CD8-positive, alpha-beta memory T cell (primary cell): ENCODE data around the gene CEP57. TPM values are rescaled to one million over a fixed set of nuclear protein-coding genes. Genes with fewer than 3 reads are reported as not detected.

Experiments
- CTCF ChIA-PET: fragments of 350-600 bp; sonication (Branson Sonifier 250); formaldehyde crosslinking; loops from one replicate; lab custom pipeline; 2021; ENCODE audit warnings: antibody characterized with exemption; lab: Charles Lee
- POLR2A ChIA-PET: fragments of 350-600 bp; sonication (Branson Sonifier 250); formaldehyde crosslinking; loops from one replicate; lab custom pipeline; 2021; ENCODE audit warnings: antibody characterized with exemption; lab: Charles Lee
- DNase-seq, 5 donors: peaks; one replicate each; pipeline versions ENCODE4 v3.0.0 to v3.0.0-alpha.2; 2020 to 2022; ENCODE audit warnings: mixed read lengths in 1 of 5
- H3K27ac ChIP-seq: one replicate; pipeline ENCODE4 v1.7.0; 2013; ENCODE audit warnings: low read depth, mild to moderate bottlenecking, low read length, moderate library complexity
- H3K27me3 ChIP-seq: 2 replicates; pipeline ENCODE4 v1.7.0; 2013; ENCODE audit warnings: low read length, mild to moderate bottlenecking; ENCODE audit not compliant: insufficient read depth, poor library complexity, severe bottlenecking
- H3K36me3 ChIP-seq: 2 replicates; pipeline ENCODE4 v1.7.0; 2013; ENCODE audit warnings: mild to moderate bottlenecking, low read length, moderate library complexity; ENCODE audit not compliant: insufficient read depth
- H3K4me1 ChIP-seq: 2 replicates; pipeline ENCODE4 v1.7.0; 2013; ENCODE audit warnings: mild to moderate bottlenecking, low read length, moderate library complexity; ENCODE audit not compliant: insufficient read depth
- H3K4me3 ChIP-seq: 2 replicates; pipeline ENCODE4 v1.7.0; 2013; ENCODE audit warnings: mild to moderate bottlenecking, low read length
- H3K9me3 ChIP-seq: 2 replicates; pipeline ENCODE4 v1.7.0; 2013; ENCODE audit warnings: mild to moderate bottlenecking, low read length
- H3K27ac Mint-ChIP-seq, 8 donors: one replicate each; pipeline ENCODE4 v1.8.0; 2020 to 2021; ENCODE audit warnings: mixed read lengths in 8 of 8, mild to moderate bottlenecking in 6 of 8, inconsistent platforms in 3 of 8, moderate library complexity in 3 of 8
- H3K27me3 Mint-ChIP-seq, 2 donors: one replicate each; pipeline ENCODE4 v1.8.0; 2020 to 2021; ENCODE audit warnings: mixed read lengths in 2 of 2, mild to moderate bottlenecking in 1 of 2, moderate library complexity in 1 of 2
- H3K36me3 Mint-ChIP-seq, 3 donors: one replicate each; pipeline ENCODE4 v1.8.0; 2020 to 2021; ENCODE audit warnings: mixed read lengths in 3 of 3, inconsistent platforms in 1 of 3, mild to moderate bottlenecking in 1 of 3
- H3K4me1 Mint-ChIP-seq, 3 donors: one replicate each; pipeline ENCODE4 v1.8.0; 2020 to 2021; ENCODE audit warnings: mixed read lengths in 3 of 3, inconsistent platforms in 1 of 3, mild to moderate bottlenecking in 1 of 3
- H3K4me3 Mint-ChIP-seq, 7 donors: one replicate each; pipeline ENCODE4 v1.8.0; 2020 to 2021; ENCODE audit warnings: mixed read lengths in 7 of 7, mild to moderate bottlenecking in 6 of 7, moderate library complexity in 4 of 7, inconsistent platforms in 2 of 7
- H3K9me3 Mint-ChIP-seq, 5 donors: one replicate each; pipeline ENCODE4 v1.8.0; 2020 to 2022; ENCODE audit warnings: mixed read lengths in 5 of 5, mild to moderate bottlenecking in 3 of 5, moderate library complexity in 2 of 5, inconsistent platforms in 1 of 5
- polyA plus RNA-seq: library from polyadenylated mRNA; unstranded; fragments of 300-500 nt; fragmentation: Illumina TruSeq; gene quantifications from one replicate; pipeline ENCODE4 v1.2.3, GENCODE V29; 2021
- total RNA-seq, 2 experiments: library from RNA; stranded (reverse); gene quantifications; one replicate each; pipeline ENCODE4 v1.2.3, GENCODE V29; 2021

CEP57 gene
- total and polyA plus RNA-seq, 3 experiments from 2014 or later: 46.1 to 64.4 (median 63.7) TPM

- no peaks in the 10 kb centered on the region for H3K9me3 Mint-ChIP-seq
- peaks cover 0 to 27% (median 3%) of the 10 kb centered on the region in 3 donors for H3K36me3 Mint-ChIP-seq
- no peaks in the 10 kb centered on the region for H3K4me1 Mint-ChIP-seq
- H3K27ac ChIP-seq: no peak overlapping the region
- no peak for DNase-seq
- H3K36me3 ChIP-seq: peaks cover 11% of the 10 kb centered on the region
- ChIA-PET CTCF (interaction anchor here (1.5 to 2.0 kb wide), 2 partner anchors 9 to 613 kb away, joined by 5 to 9 read pairs; no protein-coding TSS in a partner anchor), POLR2A (no interaction called here)
- no peak overlapping the region for H3K4me3 Mint-ChIP-seq
- H3K27me3 ChIP-seq: no peaks in the 10 kb centered on the region
- peak overlapping the region in 3 of 8 donors; percentile 22 to 47 (median 31) for H3K27ac Mint-ChIP-seq
- H3K4me3 ChIP-seq: no peak overlapping the region
- no peaks in the 10 kb centered on the region for H3K27me3 Mint-ChIP-seq
- no peaks in the 10 kb centered on the region for H3K9me3 ChIP-seq
- H3K4me1 ChIP-seq: peaks cover 4% of the 10 kb centered on the region
Measured at GRCh38 chr11:95767498-95767897, 22.8 kb upstream of the CEP57 start.

GRCh38 chr11:95768521-95768920 lies 21.8 kb upstream of the CEP57 start:
- Histone ChIP-seq H3K4me3 (no peak overlapping the region), H3K27ac (no peak overlapping the region), H3K4me1 (peaks cover 4% of the 10 kb centered on the region), H3K36me3 (peaks cover 11% of the 10 kb centered on the region), H3K9me3 (no peaks in the 10 kb centered on the region), H3K27me3 (no peaks in the 10 kb centered on the region)
- Mint-ChIP-seq H3K4me3 (no peak overlapping the region), H3K9me3 (no peaks in the 10 kb centered on the region), H3K27me3 (no peaks in the 10 kb centered on the region), H3K27ac (peak overlapping the region in 2 of 8 donors; percentile 7 to 20), H3K4me1 (no peaks in the 10 kb centered on the region), H3K36me3 (peaks cover 0 to 34% (median 3%) of the 10 kb centered on the region in 3 donors)
- ChIA-PET POLR2A (no interaction called here), CTCF (interaction anchor here (0.8 to 2.0 kb wide), 4 partner anchors 10 to 1249 kb away, joined by 3 to 9 read pairs (median 4); no protein-coding TSS in a partner anchor)
- no peak for DNase-seq

GRCh38 chr11:95776859-95777258 lies 13.4 kb upstream of the CEP57 start:
- no peaks in the 10 kb centered on the region for H3K4me1 ChIP-seq
- CTCF ChIA-PET: no interaction called here
- H3K27me3 ChIP-seq: no peaks in the 10 kb centered on the region
- Mint-ChIP-seq H3K36me3 (peaks cover 0 to 88% (median 15%) of the 10 kb centered on the region in 3 donors), H3K27ac (peak overlapping the region in 3 of 8 donors; percentile 23 to 39 (median 38)), H3K4me3 (no peak overlapping the region), H3K9me3 (no peaks in the 10 kb centered on the region), H3K27me3 (no peaks in the 10 kb centered on the region), H3K4me1 (peaks cover 7 to 29% (median 27%) of the 10 kb centered on the region in 3 donors)
- peaks cover 41% of the 10 kb centered on the region for H3K36me3 ChIP-seq
- POLR2A ChIA-PET: no interaction called here
- H3K9me3 ChIP-seq: no peaks in the 10 kb centered on the region
- no peak overlapping the region for H3K27ac ChIP-seq
- DNase-seq: no peak
- H3K4me3 ChIP-seq: no peak overlapping the region

DNA sequence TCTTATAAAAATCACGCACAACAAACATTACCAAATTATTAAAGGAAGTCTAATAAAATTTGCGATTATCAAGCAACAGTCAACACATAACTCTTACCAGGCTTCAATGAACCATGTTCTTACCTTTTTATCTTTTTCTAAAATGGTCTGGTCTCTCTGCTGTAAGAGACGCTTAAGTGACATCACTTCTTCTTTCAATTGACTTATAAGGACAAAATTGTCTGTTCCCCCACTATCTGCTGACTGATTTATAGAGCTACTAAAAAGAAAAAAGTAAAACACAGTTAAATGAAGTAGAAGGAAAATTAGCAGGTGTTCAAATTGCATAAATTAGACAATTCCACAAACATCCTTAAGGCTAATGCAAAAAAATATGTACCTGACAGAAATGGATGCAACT lies 11.6 kb upstream of the CEP57 start:
- H3K4me3 ChIP-seq: no peak overlapping the region
- no peaks in the 10 kb centered on the region for H3K9me3 ChIP-seq
- Mint-ChIP-seq H3K4me1 (peaks cover 18 to 45% (median 45%) of the 10 kb centered on the region in 3 donors), H3K27me3 (no peaks in the 10 kb centered on the region), H3K4me3 (no peak overlapping the region), H3K36me3 (peaks cover 2 to 90% (median 18%) of the 10 kb centered on the region in 3 donors), H3K9me3 (no peaks in the 10 kb centered on the region), H3K27ac (no peak overlapping the region)
- no peaks in the 10 kb centered on the region for H3K4me1 ChIP-seq
- H3K36me3 ChIP-seq: peaks cover 56% of the 10 kb centered on the region
- no peak overlapping the region for H3K27ac ChIP-seq
- DNase-seq: no peak
- no peaks in the 10 kb centered on the region for H3K27me3 ChIP-seq
- POLR2A ChIA-PET: no interaction called here
- CTCF ChIA-PET: no interaction called here

- no peak for DNase-seq
- Histone ChIP-seq H3K4me1 (no peaks in the 10 kb centered on the region), H3K27ac (no peak overlapping the region), H3K36me3 (peaks cover 64% of the 10 kb centered on the region), H3K27me3 (no peaks in the 10 kb centered on the region), H3K4me3 (no peak overlapping the region), H3K9me3 (no peaks in the 10 kb centered on the region)
- POLR2A ChIA-PET: interaction anchor here (0.9 to 1.3 kb wide), 2 partner anchors 8 to 9 kb away, joined by 3 to 4 read pairs; partner anchors contain the start of gene FAM76B
- Mint-ChIP-seq H3K4me1 (peaks cover 25 to 60% (median 59%) of the 10 kb centered on the region in 3 donors), H3K4me3 (no peak overlapping the region), H3K27ac (peak overlapping the region in 1 of 8 donors; percentile 38), H3K36me3 (peaks cover 6 to 88% (median 22%) of the 10 kb centered on the region in 3 donors), H3K9me3 (no peaks in the 10 kb centered on the region), H3K27me3 (no peaks in the 10 kb centered on the region)
- CTCF ChIA-PET: no interaction called here
Measured at GRCh38 chr11:95780544-95780943, 9.8 kb upstream of the CEP57 start.

- H3K9me3 Mint-ChIP-seq: no peaks in the 10 kb centered on the region
- H3K27me3 ChIP-seq: no peaks in the 10 kb centered on the region
- peaks cover 1 to 64% (median 13%) of the 10 kb centered on the region in 3 donors for H3K36me3 Mint-ChIP-seq
- H3K27ac ChIP-seq: peak overlapping the region; percentile 100
- peak overlapping the region; percentile 91 to 100 (median 100) for H3K27ac Mint-ChIP-seq
- H3K4me1 Mint-ChIP-seq: peaks cover 44 to 72% (median 69%) of the 10 kb centered on the region in 3 donors
- H3K4me3 Mint-ChIP-seq: peak overlapping the region; percentile 98 to 100 (median 99)
- H3K4me3 ChIP-seq: peak overlapping the region; percentile 97
- DNase-seq: peak in 2 of 5 donors; percentile 7 to 15
- no peaks in the 10 kb centered on the region for H3K9me3 ChIP-seq
- ChIA-PET POLR2A (interaction anchor here (0.8 to 3.6 kb wide), 10 partner anchors 8 to 864 kb away, joined by 3 to 50 read pairs (median 12); partner anchors contain the start of genes CCDC82, CWC15, ENDOD1 and JRKL), CTCF (interaction anchor here (0.9 to 7.0 kb wide), 8 partner anchors 11 to 721 kb away, joined by 3 to 33 read pairs (median 4); partner anchors contain the start of genes MAML2 and SRSF8)
- H3K27me3 Mint-ChIP-seq: peaks cover 0 to 7% of the 10 kb centered on the region in 2 donors
- peaks cover 33% of the 10 kb centered on the region for H3K4me1 ChIP-seq
- H3K36me3 ChIP-seq: peaks cover 21% of the 10 kb centered on the region
Measured at GRCh38 chr11:95788921-95789505, 1.3 kb upstream of the CEP57 start.

DNA sequence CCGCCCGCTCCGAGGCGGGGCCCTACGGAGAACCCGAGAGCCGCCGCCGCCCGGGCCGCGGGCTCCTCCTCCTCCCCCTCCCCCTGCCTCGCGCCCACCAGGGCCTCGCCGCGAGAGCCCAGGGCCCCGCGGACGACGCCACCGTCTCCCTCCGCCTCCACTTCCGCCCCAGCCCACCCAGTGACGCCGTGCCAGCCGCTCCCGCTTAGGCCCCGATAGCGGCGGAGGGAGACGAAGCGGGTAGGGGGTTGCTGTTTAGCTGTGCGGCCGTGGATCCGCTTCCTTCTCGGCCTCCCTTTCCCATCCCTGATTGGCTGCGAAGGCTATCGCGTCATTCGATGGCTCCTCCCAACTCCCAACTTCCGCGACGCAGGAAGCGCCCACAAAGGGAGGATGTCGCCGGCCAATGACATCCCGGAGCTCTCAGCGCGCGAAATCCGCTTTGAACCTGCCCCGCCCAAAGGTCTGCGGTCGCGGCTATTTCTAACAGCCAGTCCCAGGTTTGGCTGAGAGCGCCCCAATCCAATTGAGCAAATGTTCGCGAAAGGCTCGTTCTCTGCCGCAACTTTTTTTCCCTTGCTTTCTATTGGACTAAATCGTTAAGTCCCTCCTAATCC lies 684 bp upstream of the CEP57 start, which contains the start of gene FAM76B:
Gene FAM76B (minus strand): TSS at position 277 of the 617 bp plus-strand sequence. CDS start 304 bp downstream, outside the sequence.
- CTCF ChIA-PET: interaction anchor here (1.2 to 7.0 kb wide), 6 partner anchors 10 to 722 kb away, joined by 3 to 33 read pairs (median 6); partner anchors contain the start of gene SRSF8
- Histone ChIP-seq H3K36me3 (peaks cover 18% of the 10 kb centered on the region), H3K4me1 (peaks cover 33% of the 10 kb centered on the region), H3K27me3 (no peaks in the 10 kb centered on the region), H3K9me3 (no peaks in the 10 kb centered on the region), H3K4me3 (peak within 1 kb of the TSS; percentile 97), H3K27ac (peak within 1 kb of the TSS; percentile 100)
- no peaks in the 10 kb centered on the region for H3K9me3 Mint-ChIP-seq
- peak within 1 kb of the TSS; percentile 98 to 100 (median 99) for H3K4me3 Mint-ChIP-seq
- POLR2A ChIA-PET: interaction anchor here (0.8 to 3.6 kb wide), 9 partner anchors 9 to 865 kb away, joined by 3 to 50 read pairs (median 15); partner anchors contain the start of genes CCDC82, CWC15, ENDOD1 and JRKL
- DNase-seq: peak; percentile 96 to 99 (median 99)
- H3K27me3 Mint-ChIP-seq: peaks cover 0 to 7% of the 10 kb centered on the region in 2 donors
- peaks cover 0 to 62% (median 11%) of the 10 kb centered on the region in 3 donors for H3K36me3 Mint-ChIP-seq
- H3K4me1 Mint-ChIP-seq: peaks cover 48 to 74% (median 73%) of the 10 kb centered on the region in 3 donors
- H3K27ac Mint-ChIP-seq: peak within 1 kb of the TSS; percentile 100
